GF-D8 (cell line): Measurements from ENCODE around the gene ATP5F1B.
"Not testable (repeated sequence)": the region's sequence is repeated elsewhere in the genome, so short reads cannot be mapped to it uniquely, and the experiment has no call there.

ENCODE experiments used
- DNase-seq: peaks from one replicate; lab custom pipeline; 2025; lab: John Stamatoyannopoulos, UW

Gene ATP5F1B

DNA sequence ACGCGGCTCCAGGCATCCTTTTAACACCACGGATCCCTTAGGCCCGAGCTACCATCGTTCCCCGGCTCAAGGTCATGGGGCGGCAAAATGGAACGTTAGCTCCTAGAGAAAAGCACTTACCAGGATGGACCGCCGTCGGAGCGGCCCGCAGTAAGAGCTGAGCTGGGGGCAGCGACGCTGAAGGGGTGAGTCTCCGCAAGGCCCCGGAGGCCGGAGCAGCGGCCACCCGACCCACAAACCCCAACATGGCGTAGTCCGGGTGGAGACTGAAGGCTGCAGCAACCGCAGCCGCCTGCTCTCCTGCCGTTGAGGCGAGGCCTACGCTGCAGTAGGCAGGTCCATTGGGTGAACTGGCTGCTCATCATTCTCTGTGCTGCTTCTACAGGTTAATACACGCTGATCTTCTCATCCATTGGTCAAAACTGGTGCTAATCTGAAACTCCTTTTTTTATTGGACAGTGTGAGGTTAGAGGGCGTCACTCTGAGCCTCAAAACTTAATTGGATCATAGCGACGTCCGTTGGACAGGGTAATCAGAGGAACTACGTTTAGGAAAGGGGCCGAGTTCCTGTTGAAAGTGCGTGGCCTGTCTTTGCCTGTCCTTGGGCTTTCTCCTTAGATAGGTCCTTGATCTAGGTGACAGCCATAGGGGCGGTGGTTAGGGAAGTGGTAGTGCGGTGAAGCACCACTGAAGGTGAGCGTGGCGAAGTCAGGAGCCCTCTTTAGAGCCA is at the start of gene ATP5F1B:
Gene ATP5F1B (minus strand): TSS at position 268 of the 730 bp plus-strand sequence. CDS start 21 bp downstream, at position 247.
- peak; percentile 100 for DNase-seq

- DNase-seq = no peak
Measured at GRCh38 chr12:56694161-56694560, 48.4 kb upstream of the ATP5F1B start.

DNA sequence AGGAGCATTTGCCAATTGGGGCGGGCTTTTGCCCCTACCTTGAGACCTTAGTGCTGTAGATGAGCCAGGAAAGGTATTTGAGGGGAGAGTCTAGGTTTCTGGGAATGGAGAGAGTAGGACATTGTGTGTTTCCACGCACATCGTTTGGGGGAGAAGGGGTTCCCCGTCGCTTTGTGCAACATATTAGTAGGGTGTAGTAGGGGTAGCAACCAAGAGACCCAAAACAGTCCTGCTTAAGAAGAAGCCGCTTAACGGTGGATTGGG is 43.0 kb upstream of the ATP5F1B start:
- DNase-seq = no peak

GRCh38 chr12:56688129-56688845 is 42.5 kb upstream of the ATP5F1B start, which contains the start of gene PTGES3:
Gene PTGES3, minus strand, starts transcription at chr12:56688284. Its CDS starts 285 bp downstream, at chr12:56687999.
- DNase-seq = peak; percentile 97

- peak; percentile 13 for DNase-seq
Measured at GRCh38 chr12:56687223-56688128, 41.7 kb upstream of the ATP5F1B start.

DNA sequence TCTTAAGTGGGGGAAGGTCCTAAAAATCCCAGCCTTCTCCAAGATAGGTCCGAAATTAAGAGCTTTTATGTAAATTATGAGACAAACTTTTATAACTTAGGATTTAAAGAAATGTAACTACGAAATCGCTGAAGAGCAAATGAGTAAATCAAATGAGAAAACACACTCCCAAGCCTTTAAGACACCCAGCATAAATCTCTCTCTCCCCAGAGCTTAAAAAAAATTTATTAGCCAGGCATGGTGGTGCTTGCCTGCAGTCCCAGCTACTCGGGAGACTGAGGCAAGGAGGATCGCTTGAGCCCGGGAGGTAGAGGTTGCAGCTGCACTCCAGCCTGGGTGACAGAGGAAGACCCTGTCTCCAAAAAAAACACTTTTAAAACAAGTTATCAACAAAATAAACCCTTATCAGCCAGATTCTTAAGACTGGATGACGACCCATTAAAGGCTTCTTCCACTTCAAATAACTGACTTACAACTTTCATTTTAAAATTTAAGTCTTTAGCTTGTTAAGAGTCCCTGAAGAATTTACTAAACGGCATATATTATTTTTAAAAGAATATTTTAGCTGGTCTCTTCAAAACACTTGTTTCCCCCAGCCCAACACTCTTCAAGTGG is 39.1 kb upstream of the ATP5F1B start:
- no peak for DNase-seq

GRCh38 chr12:56682323-56682722 is 36.5 kb upstream of the ATP5F1B start:
- no peak for DNase-seq

- DNase-seq = no peak
Measured at GRCh38 chr12:56679883-56680575, 34.2 kb upstream of the ATP5F1B start.

GRCh38 chr12:56678852-56679251 is 33.1 kb upstream of the ATP5F1B start:
- DNase-seq = no peak

DNA sequence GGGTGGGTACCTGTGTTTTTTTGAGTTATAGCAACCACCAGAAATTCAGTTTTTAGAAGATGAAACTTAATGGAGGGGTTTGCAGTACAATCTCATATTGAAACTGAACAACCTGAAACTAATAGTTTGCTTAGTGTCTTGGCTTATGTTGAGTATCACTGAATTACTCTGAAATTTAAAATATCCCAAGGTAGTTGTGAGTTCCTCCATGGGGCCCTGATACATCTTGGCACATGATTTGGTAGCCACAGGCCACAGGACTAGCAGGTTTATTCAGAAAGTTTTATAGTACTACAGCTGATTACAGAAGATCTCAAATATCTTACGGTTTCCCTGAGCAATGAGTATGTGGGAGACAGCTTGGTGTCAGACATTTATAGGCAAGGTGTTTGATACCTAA is 31.9 kb upstream of the ATP5F1B start:
- no peak for DNase-seq

DNA sequence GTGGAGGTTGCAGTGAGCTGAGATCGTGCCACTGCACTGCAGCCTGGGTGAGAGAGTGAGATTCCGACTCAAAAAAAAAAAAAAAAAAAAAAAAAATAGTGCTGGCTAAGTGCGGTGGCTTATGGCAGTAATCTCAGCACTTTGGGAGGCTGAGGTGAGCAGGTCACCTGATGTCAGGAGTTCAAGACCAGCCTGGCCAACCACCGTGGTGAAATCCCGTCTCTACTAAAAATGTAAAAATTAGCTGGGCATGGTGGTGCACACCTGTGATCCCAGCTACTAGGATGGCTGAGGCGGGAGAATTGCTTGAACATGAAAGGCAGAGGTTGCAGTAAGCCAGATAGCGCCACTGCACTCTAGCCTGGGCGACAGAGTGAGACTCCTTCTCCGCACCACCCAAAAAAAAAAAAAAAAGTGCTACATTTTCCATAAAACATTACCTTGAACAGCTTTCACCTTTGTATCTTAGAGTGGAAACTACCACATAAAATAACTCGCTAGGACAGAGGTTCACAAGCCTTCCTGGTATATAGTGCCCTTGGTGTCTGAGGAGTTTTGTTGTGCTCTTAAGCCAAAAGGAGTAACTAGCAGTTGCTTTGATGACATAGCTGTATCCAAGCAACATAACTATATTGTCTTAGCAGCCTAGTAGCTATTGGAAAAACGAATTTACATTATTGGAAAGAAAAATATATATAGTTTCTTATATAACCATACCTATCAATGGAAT is 31.2 kb upstream of the ATP5F1B start:
- DNase-seq = no peak

- no peak for DNase-seq
Measured at GRCh38 chr12:56671608-56672007, 25.8 kb upstream of the ATP5F1B start.

- DNase-seq = no peak
Measured at GRCh38 chr12:56670836-56671235, 25.1 kb upstream of the ATP5F1B start.

GRCh38 chr12:56668197-56668457 is 22.3 kb upstream of the ATP5F1B start:
- no peak for DNase-seq

GRCh38 chr12:56661979-56662638 is 16.3 kb upstream of the ATP5F1B start:
- no peak for DNase-seq

DNA sequence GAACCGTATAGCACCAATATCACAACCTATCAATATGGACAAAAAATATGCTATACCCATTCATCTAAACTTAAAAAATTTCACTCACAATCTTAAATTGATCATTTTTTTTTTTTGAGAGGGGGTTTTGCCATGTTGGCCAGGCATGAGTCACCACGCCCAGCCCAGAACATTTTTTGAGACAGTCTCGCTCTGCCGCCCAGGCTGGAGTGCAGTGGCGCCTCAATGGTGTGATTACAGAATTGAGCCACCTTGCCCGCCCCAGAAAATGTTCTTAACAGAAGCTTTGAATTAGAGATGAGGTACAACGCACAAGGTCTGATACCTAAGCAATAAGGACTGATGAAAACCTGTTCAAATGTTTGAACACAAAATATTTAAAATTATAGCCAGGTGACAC is 15.8 kb upstream of the ATP5F1B start:
- no peak for DNase-seq

GRCh38 chr12:56658921-56659320 is 13.1 kb upstream of the ATP5F1B start:
- DNase-seq = no peak

- no peak for DNase-seq
Measured at GRCh38 chr12:56657416-56658379, 11.9 kb upstream of the ATP5F1B start.

- not testable (repeated sequence) for DNase-seq
Measured at GRCh38 chr12:56653781-56654180, 8.0 kb upstream of the ATP5F1B start.
